HepG2 (cell line): ENCODE results near the gene B3GNT2. TPM values are rescaled to one million over a fixed set of nuclear protein-coding genes. Genes with fewer than 3 reads are reported as not detected.

Experiments used
- ARID2 ChIP-seq: sonication (generic); formaldehyde crosslinking; IDR thresholded peaks from 2 replicates; pipeline ENCODE4 v1.8.1; 2022; ENCODE audit warnings: mild to moderate bottlenecking, missing genetic modification reagents, borderline replicate concordance
- CAMTA2 ChIP-seq: sonication (generic); formaldehyde crosslinking; IDR thresholded peaks from 2 replicates; pipeline ENCODE4 v1.4.0; 2020; ENCODE audit warnings: mild to moderate bottlenecking, missing genetic modification reagents, borderline replicate concordance
- CBFB ChIP-seq: sonication (generic); formaldehyde crosslinking; IDR thresholded peaks from 2 replicates; pipeline ENCODE4 v1.4.0; 2020; ENCODE audit warnings: missing genetic modification reagents
- CREM ChIP-seq, 2 experiments: sonication (generic) in 1 of 2; formaldehyde crosslinking in 1 of 2; IDR thresholded peaks; 2 replicates each; pipeline versions ENCODE4 v1.4.0 to v1.6.1; 2016 to 2020; ENCODE audit warnings: antibody characterized with exemption in 1 of 2, mild to moderate bottlenecking in 1 of 2, missing genetic modification reagents in 1 of 2
- FOXA3 ChIP-seq: IDR thresholded peaks from 2 replicates; pipeline ENCODE4 v1.6.1; 2016; ENCODE audit warnings: missing genetic modification reagents, missing compliant biosample characterization
- HNRNPH1 ChIP-seq: fragments of 200-400 bp; formaldehyde crosslinking; optimal IDR thresholded peaks from 2 replicates; pipeline ENCODE3; 2017; ENCODE audit warnings: mild to moderate bottlenecking, low read depth, low read length
- MED13 ChIP-seq: sonication (generic); formaldehyde crosslinking; IDR thresholded peaks from 2 replicates; pipeline ENCODE4 v1.5.0; 2020; ENCODE audit warnings: missing genetic modification reagents
- RCOR2 ChIP-seq: IDR thresholded peaks from 2 replicates; pipeline ENCODE4 v1.6.1; 2016; ENCODE audit warnings: missing biosample characterization, missing genetic modification reagents
- SRY ChIP-seq: sonication (generic); formaldehyde crosslinking; IDR thresholded peaks from 2 replicates; pipeline ENCODE4 v1.8.0; 2022; ENCODE audit warnings: mild to moderate bottlenecking, missing genetic modification reagents
- TGIF2 ChIP-seq: IDR thresholded peaks from 2 replicates; pipeline ENCODE4 v1.6.1; 2016; ENCODE audit warnings: control low read depth, missing compliant biosample characterization
- ZFP36 ChIP-seq: fragments of 150-350 bp; IDR thresholded peaks from 2 replicates; pipeline ENCODE4 v1.6.1; 2018; ENCODE audit warnings: borderline replicate concordance, low read length, low read depth; ENCODE audit not compliant: partially characterized antibody
- ZSCAN25 ChIP-seq: sonication (generic); formaldehyde crosslinking; IDR thresholded peaks from 2 replicates; pipeline ENCODE4 v1.8.0; 2022; ENCODE audit warnings: mild to moderate bottlenecking, missing genetic modification reagents
- polyA plus RNA-seq, 8 experiments: library from polyadenylated mRNA; depleted of rRNA in 3 of 8; stranded (reverse) in 7 of 8; unstranded in 1 of 8; fragments of >200 nt; fragmentation: Illumina TruSeq in 4 of 8; extraction: Trizol in 4 of 8; gene quantifications; 2 replicates each; pipeline versions ENCODE4 v1.2.1 to v1.2.3, GENCODE V29; 2011 to 2016; ENCODE audit warnings: low read depth in 4 of 8, missing spikeins in 1 of 8, mixed read lengths in 1 of 8; ENCODE audit not compliant: insufficient read depth in 1 of 8
- total RNA-seq, 5 experiments: library from RNA; depleted of rRNA; stranded (reverse); fragments of >200 nt; fragmentation: Illumina TruSeq; extraction: Trizol; gene quantifications; 2 replicates each; pipeline ENCODE4 v1.2.3, GENCODE V29; 2016; ENCODE audit warnings: low read depth in 1 of 5
- TF ChIP-seq, protein P1 (sequence below): sonication (generic); formaldehyde crosslinking; IDR thresholded peaks from 2 replicates; pipeline ENCODE4 v1.8.0; 2022; ENCODE audit warnings: low read depth, missing genetic modification reagents
- TF ChIP-seq, protein P2 (sequence below): sonication (generic); formaldehyde crosslinking; IDR thresholded peaks from 2 replicates; pipeline ENCODE4 v1.4.0; 2020; ENCODE audit warnings: missing genetic modification reagents
- TF ChIP-seq, protein P3 (sequence below): sonication (generic); formaldehyde crosslinking; IDR thresholded peaks from 2 replicates; pipeline ENCODE4; 2020; ENCODE audit warnings: missing genetic modification reagents, mild to moderate bottlenecking, borderline replicate concordance
- TF ChIP-seq, protein P4 (sequence below): sonication (generic); formaldehyde crosslinking; IDR thresholded peaks from 2 replicates; pipeline ENCODE4 v1.4.0; 2020; ENCODE audit warnings: missing genetic modification reagents

The B3GNT2 gene
- total and polyA plus RNA-seq, 2 of the 13 experiments (the other 11 are each of a cell fraction or from before 2014, with no cell fraction given) = 26.3 to 28.5 TPM

DNA sequence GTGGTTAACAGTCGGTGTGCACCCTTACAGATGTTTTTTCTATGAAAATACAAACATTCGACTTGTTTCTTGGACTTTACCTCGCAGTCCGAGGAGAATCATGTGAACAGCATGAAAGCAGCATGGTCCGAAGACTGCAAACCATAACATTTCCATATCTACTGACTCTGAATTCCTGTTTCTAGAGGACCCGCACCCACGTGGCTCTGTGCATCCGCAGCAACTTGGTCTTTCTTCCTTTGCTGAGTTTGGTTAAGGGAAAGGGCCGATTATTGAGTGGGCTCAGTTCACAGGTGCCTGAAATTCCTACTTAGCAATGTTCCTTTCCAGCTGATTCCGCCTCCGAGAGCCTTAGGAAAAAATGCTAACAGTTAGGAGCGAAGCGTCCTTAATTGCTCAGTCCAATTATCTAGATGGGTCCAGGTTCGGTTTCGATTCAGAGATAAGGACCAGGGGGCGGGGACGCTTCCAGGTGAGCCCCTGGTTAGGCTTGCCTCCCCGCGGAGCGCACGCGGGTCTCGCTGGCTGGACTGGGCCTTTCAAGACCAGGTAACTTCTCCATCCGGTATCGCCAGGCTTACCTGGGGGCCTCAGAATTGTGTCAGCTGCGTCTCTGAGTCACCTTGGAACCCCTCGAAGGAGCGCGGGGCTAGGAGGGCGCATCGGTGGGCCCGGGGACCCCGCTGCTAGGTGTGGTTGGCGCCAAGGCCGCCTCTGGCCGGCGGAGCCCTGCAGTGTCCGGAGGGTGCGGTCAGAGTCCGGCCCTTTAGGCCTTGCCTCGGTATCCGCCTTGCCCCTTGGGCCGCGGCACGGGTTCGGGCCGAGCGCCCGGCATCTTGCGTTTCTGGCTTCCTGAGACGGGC lies 1.1 kb upstream of the B3GNT2 start (continued):
- TF ChIP-seq, protein P1, sequence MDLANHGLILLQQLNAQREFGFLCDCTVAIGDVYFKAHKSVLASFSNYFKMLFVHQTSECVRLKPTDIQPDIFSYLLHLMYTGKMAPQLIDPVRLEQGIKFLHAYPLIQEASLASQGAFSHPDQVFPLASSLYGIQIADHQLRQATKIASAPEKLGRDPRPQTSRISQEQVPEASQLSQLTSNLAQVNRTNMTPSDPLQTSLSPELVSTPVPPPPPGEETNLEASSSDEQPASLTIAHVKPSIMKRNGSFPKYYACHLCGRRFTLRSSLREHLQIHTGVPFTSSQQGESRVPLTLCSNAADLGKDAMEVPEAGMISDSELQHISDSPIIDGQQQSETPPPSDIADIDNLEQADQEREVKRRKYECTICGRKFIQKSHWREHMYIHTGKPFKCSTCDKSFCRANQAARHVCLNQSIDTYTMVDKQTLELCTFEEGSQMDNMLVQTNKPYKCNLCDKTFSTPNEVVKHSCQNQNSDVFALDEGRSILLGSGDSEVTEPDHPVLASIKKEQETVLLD = no peak
- TF ChIP-seq, protein P2, sequence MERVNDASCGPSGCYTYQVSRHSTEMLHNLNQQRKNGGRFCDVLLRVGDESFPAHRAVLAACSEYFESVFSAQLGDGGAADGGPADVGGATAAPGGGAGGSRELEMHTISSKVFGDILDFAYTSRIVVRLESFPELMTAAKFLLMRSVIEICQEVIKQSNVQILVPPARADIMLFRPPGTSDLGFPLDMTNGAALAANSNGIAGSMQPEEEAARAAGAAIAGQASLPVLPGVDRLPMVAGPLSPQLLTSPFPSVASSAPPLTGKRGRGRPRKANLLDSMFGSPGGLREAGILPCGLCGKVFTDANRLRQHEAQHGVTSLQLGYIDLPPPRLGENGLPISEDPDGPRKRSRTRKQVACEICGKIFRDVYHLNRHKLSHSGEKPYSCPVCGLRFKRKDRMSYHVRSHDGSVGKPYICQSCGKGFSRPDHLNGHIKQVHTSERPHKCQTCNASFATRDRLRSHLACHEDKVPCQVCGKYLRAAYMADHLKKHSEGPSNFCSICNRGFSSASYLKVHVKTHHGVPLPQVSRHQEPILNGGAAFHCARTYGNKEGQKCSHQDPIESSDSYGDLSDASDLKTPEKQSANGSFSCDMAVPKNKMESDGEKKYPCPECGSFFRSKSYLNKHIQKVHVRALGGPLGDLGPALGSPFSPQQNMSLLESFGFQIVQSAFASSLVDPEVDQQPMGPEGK (CRISPR knock-in tag) = peak; percentile 32
- no peak for TF ChIP-seq ZFP36
- no peak for TF ChIP-seq CBFB (CRISPR knock-in tag)
- TF ChIP-seq MED13 (CRISPR knock-in tag) = no peak
- no peak; the same call in 1 of the 2 replicates for TF ChIP-seq SRY (CRISPR knock-in tag)
- no peak for TF ChIP-seq CAMTA2
- TF ChIP-seq RCOR2 (CRISPR knock-in tag) = 0 out of 2 replicates have a peak, but pooled peaks have one; percentile 35
- TF ChIP-seq, protein P3, sequence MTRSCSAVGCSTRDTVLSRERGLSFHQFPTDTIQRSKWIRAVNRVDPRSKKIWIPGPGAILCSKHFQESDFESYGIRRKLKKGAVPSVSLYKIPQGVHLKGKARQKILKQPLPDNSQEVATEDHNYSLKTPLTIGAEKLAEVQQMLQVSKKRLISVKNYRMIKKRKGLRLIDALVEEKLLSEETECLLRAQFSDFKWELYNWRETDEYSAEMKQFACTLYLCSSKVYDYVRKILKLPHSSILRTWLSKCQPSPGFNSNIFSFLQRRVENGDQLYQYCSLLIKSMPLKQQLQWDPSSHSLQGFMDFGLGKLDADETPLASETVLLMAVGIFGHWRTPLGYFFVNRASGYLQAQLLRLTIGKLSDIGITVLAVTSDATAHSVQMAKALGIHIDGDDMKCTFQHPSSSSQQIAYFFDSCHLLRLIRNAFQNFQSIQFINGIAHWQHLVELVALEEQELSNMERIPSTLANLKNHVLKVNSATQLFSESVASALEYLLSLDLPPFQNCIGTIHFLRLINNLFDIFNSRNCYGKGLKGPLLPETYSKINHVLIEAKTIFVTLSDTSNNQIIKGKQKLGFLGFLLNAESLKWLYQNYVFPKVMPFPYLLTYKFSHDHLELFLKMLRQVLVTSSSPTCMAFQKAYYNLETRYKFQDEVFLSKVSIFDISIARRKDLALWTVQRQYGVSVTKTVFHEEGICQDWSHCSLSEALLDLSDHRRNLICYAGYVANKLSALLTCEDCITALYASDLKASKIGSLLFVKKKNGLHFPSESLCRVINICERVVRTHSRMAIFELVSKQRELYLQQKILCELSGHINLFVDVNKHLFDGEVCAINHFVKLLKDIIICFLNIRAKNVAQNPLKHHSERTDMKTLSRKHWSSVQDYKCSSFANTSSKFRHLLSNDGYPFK (CRISPR knock-in tag) = peak; percentile 91; the same call in 1 of the 2 replicates
- TF ChIP-seq HNRNPH1 = no peak
- 0 out of 2 replicates have a peak, but pooled peaks have one; percentile 39 for TF ChIP-seq ZSCAN25 (CRISPR knock-in tag)
- TF ChIP-seq ARID2 (CRISPR knock-in tag) = no peak
- TF ChIP-seq TGIF2 (CRISPR knock-in tag) = peak; percentile 24; the same call in 1 of the 2 replicates
- peak; percentile 84 for TF ChIP-seq FOXA3 (CRISPR knock-in tag)
- TF ChIP-seq, protein P4, sequence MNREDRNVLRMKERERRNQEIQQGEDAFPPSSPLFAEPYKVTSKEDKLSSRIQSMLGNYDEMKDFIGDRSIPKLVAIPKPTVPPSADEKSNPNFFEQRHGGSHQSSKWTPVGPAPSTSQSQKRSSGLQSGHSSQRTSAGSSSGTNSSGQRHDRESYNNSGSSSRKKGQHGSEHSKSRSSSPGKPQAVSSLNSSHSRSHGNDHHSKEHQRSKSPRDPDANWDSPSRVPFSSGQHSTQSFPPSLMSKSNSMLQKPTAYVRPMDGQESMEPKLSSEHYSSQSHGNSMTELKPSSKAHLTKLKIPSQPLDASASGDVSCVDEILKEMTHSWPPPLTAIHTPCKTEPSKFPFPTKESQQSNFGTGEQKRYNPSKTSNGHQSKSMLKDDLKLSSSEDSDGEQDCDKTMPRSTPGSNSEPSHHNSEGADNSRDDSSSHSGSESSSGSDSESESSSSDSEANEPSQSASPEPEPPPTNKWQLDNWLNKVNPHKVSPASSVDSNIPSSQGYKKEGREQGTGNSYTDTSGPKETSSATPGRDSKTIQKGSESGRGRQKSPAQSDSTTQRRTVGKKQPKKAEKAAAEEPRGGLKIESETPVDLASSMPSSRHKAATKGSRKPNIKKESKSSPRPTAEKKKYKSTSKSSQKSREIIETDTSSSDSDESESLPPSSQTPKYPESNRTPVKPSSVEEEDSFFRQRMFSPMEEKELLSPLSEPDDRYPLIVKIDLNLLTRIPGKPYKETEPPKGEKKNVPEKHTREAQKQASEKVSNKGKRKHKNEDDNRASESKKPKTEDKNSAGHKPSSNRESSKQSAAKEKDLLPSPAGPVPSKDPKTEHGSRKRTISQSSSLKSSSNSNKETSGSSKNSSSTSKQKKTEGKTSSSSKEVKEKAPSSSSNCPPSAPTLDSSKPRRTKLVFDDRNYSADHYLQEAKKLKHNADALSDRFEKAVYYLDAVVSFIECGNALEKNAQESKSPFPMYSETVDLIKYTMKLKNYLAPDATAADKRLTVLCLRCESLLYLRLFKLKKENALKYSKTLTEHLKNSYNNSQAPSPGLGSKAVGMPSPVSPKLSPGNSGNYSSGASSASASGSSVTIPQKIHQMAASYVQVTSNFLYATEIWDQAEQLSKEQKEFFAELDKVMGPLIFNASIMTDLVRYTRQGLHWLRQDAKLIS (CRISPR knock-in tag) = no peak
- peak; percentile 55 for TF ChIP-seq CREM (IDR thresholded peaks at IDR 0.05)
- TF ChIP-seq CREM (CRISPR knock-in tag; IDR thresholded peaks at IDR 0.05) = no peak
